Esophagus squamous epithelium (tissue), 5 donors: Measurements from ENCODE around the gene IFNGR2. TPM values are rescaled to one million over a fixed set of nuclear protein-coding genes. Genes with fewer than 3 reads are reported as not detected.

ENCODE experiments used
- DNase-seq: peaks from one replicate; lab custom pipeline; 2025; lab: John Stamatoyannopoulos, UW
- H3K27ac ChIP-seq, 4 donors: fragments of 200-600 bp; sonication (generic); one replicate each; pipeline ENCODE4 v1.5.1; 2016 to 2019; ENCODE audit warnings: mild to moderate bottlenecking in 1 of 4
- H3K27me3 ChIP-seq, 4 donors: fragments of 200-600 bp; sonication (generic); 1 replicate in 3 of 4; 2 replicates in 1 of 4; pipeline versions ENCODE4 v1.5.1 to v1.6.0; 2017 to 2021; ENCODE audit warnings: antibody characterized with exemption in 1 of 4
- H3K36me3 ChIP-seq, 3 donors: fragments of 200-600 bp; sonication (generic); one replicate each; pipeline ENCODE4 v1.5.1; 2016 to 2019
- H3K4me1 ChIP-seq, 3 donors: fragments of 200-600 bp; sonication (generic); one replicate each; pipeline ENCODE4 v1.5.1; 2017 to 2019
- H3K4me3 ChIP-seq, 4 donors: fragments of 200-600 bp; sonication (generic); 1 replicate in 3 of 4; 2 replicates in 1 of 4; pipeline ENCODE4 v1.5.1; 2016 to 2019; ENCODE audit warnings: mild to moderate bottlenecking in 2 of 4, moderate library complexity in 1 of 4
- H3K9me3 ChIP-seq, 3 donors: fragments of 200-600 bp; sonication (generic); one replicate each; pipeline ENCODE4 v1.5.1; 2016 to 2019
- CTCF ChIP-seq, 6 experiments: fragments of 450-650 bp in 4 of 6; fragments of 200-600 bp in 2 of 6; sonication (generic) in 2 of 6; IDR thresholded peaks; one replicate each; pipeline ENCODE4 v1.5.1; 2016 to 2019; ENCODE audit warnings: antibody characterized with exemption in 6 of 6, mild to moderate bottlenecking in 4 of 6, moderate library complexity in 4 of 6
- POLR2A ChIP-seq, 4 donors: fragments of 450-650 bp; IDR thresholded peaks; one replicate each; pipeline ENCODE4 v1.6.1; 2017; ENCODE audit warnings: antibody characterized with exemption in 4 of 4, mild to moderate bottlenecking in 4 of 4, moderate library complexity in 3 of 4
- WGBS, 2 donors: methylation state at CpG; one replicate each; pipeline ENCODE4 v1.1.5; 2018; 5-methylcytosine and 5-hydroxymethylcytosine counted together
- intact Hi-C: fragments of 100-400 bp; cut with DNase I; formaldehyde crosslinking; loops from one replicate; pipeline ENCODE4 v1.15.0; 2022
- total RNA-seq, 4 donors: library from RNA; depleted of rRNA; stranded (reverse); fragments of >200 nt; gene quantifications; one replicate each; pipeline ENCODE4 v1.1.0, GENCODE V29; 2016
- donor health status: DM: yes; HTN: yes; CAD: no.

IFNGR2 gene
- total RNA-seq, 4 donors from 2014 or later, result 43.0 to 65.6 (median 61.1) TPM

GRCh38 chr21:33418691-33419090 lies 15.5 kb downstream of the IFNGR2 start:
- peaks cover 9 to 96% (median 18%) of the 10 kb centered on the region in 3 donors for H3K36me3 ChIP-seq
- TF ChIP-seq POLR2A (IDR thresholded peaks at IDR 0.05) (no peak), CTCF (IDR thresholded peaks at IDR 0.05) (no peak)
- intact Hi-C loops, result no loop called here
- H3K4me3 ChIP-seq, result no peak overlapping the region
- no peaks in the 10 kb centered on the region for H3K27me3 ChIP-seq
- no peaks in the 10 kb centered on the region for H3K9me3 ChIP-seq
- no peak for DNase-seq
- H3K27ac ChIP-seq, result peak overlapping the region in 3 of 4 donors; percentile 8 to 74 (median 73)
- WGBS, 2 donors, result 24 to 31% methylated on average over 2 of the region's 2 CpGs
- H3K4me1 ChIP-seq, result peaks cover 4 to 43% (median 14%) of the 10 kb centered on the region in 3 donors

GRCh38 chr21:33419538-33420123 lies 16.4 kb downstream of the IFNGR2 start:
- Histone ChIP-seq H3K9me3 (no peaks in the 10 kb centered on the region), H3K4me3 (no peak overlapping the region), H3K27me3 (no peaks in the 10 kb centered on the region), H3K27ac (peak overlapping the region; percentile 8 to 78 (median 74)), H3K4me1 (peaks cover 4 to 38% (median 14%) of the 10 kb centered on the region in 3 donors), H3K36me3 (peaks cover 9 to 96% (median 25%) of the 10 kb centered on the region in 3 donors)
- TF ChIP-seq POLR2A (IDR thresholded peaks at IDR 0.05), result no peak
- TF ChIP-seq CTCF (IDR thresholded peaks at IDR 0.05), result no peak
- no peak for DNase-seq
- WGBS, 2 donors, result 78 to 79% methylated on average over 7 to 10 of the region's 12 CpGs
- intact Hi-C loops, result no loop called here

GRCh38 chr21:33421713-33422393 lies 18.6 kb downstream of the IFNGR2 start:
- TF ChIP-seq POLR2A (IDR thresholded peaks at IDR 0.05) (no peak), CTCF (IDR thresholded peaks at IDR 0.05) (no peak)
- intact Hi-C loops, result no loop called here
- Histone ChIP-seq H3K36me3 (peaks cover 7 to 96% (median 39%) of the 10 kb centered on the region in 3 donors), H3K4me1 (peaks cover 4 to 48% (median 14%) of the 10 kb centered on the region in 3 donors), H3K9me3 (no peaks in the 10 kb centered on the region), H3K27ac (no peak overlapping the region), H3K4me3 (no peak overlapping the region), H3K27me3 (no peaks in the 10 kb centered on the region)
- 91 to 97% methylated on average over 5 of the region's 5 CpGs for WGBS, 2 donors
- no peak for DNase-seq

- no peaks in the 10 kb centered on the region for H3K27me3 ChIP-seq
- TF ChIP-seq POLR2A (IDR thresholded peaks at IDR 0.05) (no peak), CTCF (IDR thresholded peaks at IDR 0.05) (no peak)
- H3K36me3 ChIP-seq, result peaks cover 7 to 96% (median 40%) of the 10 kb centered on the region in 3 donors
- H3K4me3 ChIP-seq, result no peak overlapping the region
- no peak for DNase-seq
- WGBS, 2 donors, result 89 to 93% methylated on average over 9 of the region's 9 CpGs
- no peak overlapping the region for H3K27ac ChIP-seq
- H3K9me3 ChIP-seq, result no peaks in the 10 kb centered on the region
- H3K4me1 ChIP-seq, result peaks cover 11 to 49% (median 19%) of the 10 kb centered on the region in 3 donors
- intact Hi-C loops, result no loop called here
These were observed 21.0 kb downstream of the IFNGR2 start for GRCh38 chr21:33424214-33424613.

GRCh38 chr21:33425825-33426224 lies 22.6 kb downstream of the IFNGR2 start:
- no peak overlapping the region for H3K4me3 ChIP-seq
- H3K27ac ChIP-seq, result no peak overlapping the region
- peaks cover 15 to 49% (median 18%) of the 10 kb centered on the region in 3 donors for H3K4me1 ChIP-seq
- no peak for DNase-seq
- peaks cover 7 to 97% (median 40%) of the 10 kb centered on the region in 3 donors for H3K36me3 ChIP-seq
- TF ChIP-seq CTCF (IDR thresholded peaks at IDR 0.05), result no peak
- no peak for TF ChIP-seq POLR2A (IDR thresholded peaks at IDR 0.05)
- no peaks in the 10 kb centered on the region for H3K9me3 ChIP-seq
- H3K27me3 ChIP-seq, result no peaks in the 10 kb centered on the region
- intact Hi-C loops, result no loop called here
- 60 to 66% methylated on average over 3 of the region's 3 CpGs for WGBS, 2 donors
